OCI-LY1 (cell line): Measurements from ENCODE around the gene TTC17.

Experiments used
- H2AFZ ChIP-seq: fragments of 200-600 bp; sonication (generic), shearing (Covaris generic); 2 replicates; pipeline ENCODE4 v1.6.0; 2014; ENCODE audit warnings: antibody characterized with exemption, mild to moderate bottlenecking, low read length
- H3F3A ChIP-seq: fragments of 200-600 bp; sonication (generic), shearing (Covaris generic); 2 replicates; pipeline ENCODE4 v1.6.0; 2014; ENCODE audit warnings: mild to moderate bottlenecking, antibody characterized with exemption, low read length, moderate library complexity; ENCODE audit not compliant: insufficient read depth
- H3K27ac ChIP-seq: fragments of 200-600 bp; sonication (generic); 2 replicates; pipeline ENCODE4 v1.5.1; 2014; ENCODE audit warnings: low read length, mixed run types, mild to moderate bottlenecking, low read depth; ENCODE audit not compliant: poor library complexity, severe bottlenecking
- H3K27me3 ChIP-seq: fragments of 200-600 bp; sonication (generic); 2 replicates; pipeline ENCODE4 v1.6.0; 2014; ENCODE audit warnings: antibody characterized with exemption, mild to moderate bottlenecking, low read length, moderate library complexity; ENCODE audit not compliant: insufficient read depth
- H3K36me3 ChIP-seq: fragments of 200-600 bp; sonication (generic); 2 replicates; pipeline ENCODE4 v1.6.1; 2014; ENCODE audit warnings: mild to moderate bottlenecking, antibody characterized with exemption, low read length, moderate library complexity, mixed read lengths; ENCODE audit not compliant: insufficient read depth
- H3K4me1 ChIP-seq: fragments of 200-600 bp; sonication (generic); 2 replicates; pipeline ENCODE4 v1.5.1; 2014; ENCODE audit warnings: mild to moderate bottlenecking, low read length, moderate library complexity; ENCODE audit not compliant: insufficient read depth, severe bottlenecking
- H3K4me2 ChIP-seq: fragments of 200-600 bp; sonication (generic), shearing (Covaris generic); 2 replicates; pipeline ENCODE4 v1.6.1; 2014; ENCODE audit warnings: low read length
- H3K4me3 ChIP-seq: fragments of 200-600 bp; sonication (generic); 2 replicates; pipeline ENCODE4 v1.5.1; 2014; ENCODE audit warnings: low read length, low read depth, mild to moderate bottlenecking, mixed read lengths; ENCODE audit not compliant: poor library complexity, severe bottlenecking
- H3K79me2 ChIP-seq: fragments of 200-600 bp; shearing (Covaris generic); 2 replicates; pipeline ENCODE4 v1.6.1; 2016; ENCODE audit warnings: mixed run types, low read length, mixed read lengths; ENCODE audit not compliant: insufficient read depth
- H3K9ac ChIP-seq: fragments of 200-600 bp; sonication (generic), shearing (Covaris generic); 2 replicates; pipeline ENCODE4 v1.6.1; 2014; ENCODE audit warnings: mild to moderate bottlenecking, low read length, mixed read lengths
- H3K9me2 ChIP-seq: fragments of 200-600 bp; sonication (generic), shearing (Covaris generic); 2 replicates; pipeline ENCODE4 v1.6.1; 2014; ENCODE audit warnings: low read depth, mild to moderate bottlenecking, low read length, mixed read lengths
- H3K9me3 ChIP-seq: fragments of 200-600 bp; shearing (Covaris generic); 2 replicates; pipeline ENCODE4 v1.6.1; 2014; ENCODE audit warnings: low read length, mixed read lengths
- H4K20me1 ChIP-seq: fragments of 200-600 bp; sonication (generic), shearing (Covaris generic); 2 replicates; pipeline ENCODE4 v1.6.0; 2016; ENCODE audit warnings: mild to moderate bottlenecking, low read length; ENCODE audit not compliant: insufficient read depth
- EZH2 ChIP-seq: fragments of 200-600 bp; sonication (generic), shearing (Covaris generic); IDR thresholded peaks from 2 replicates; pipeline ENCODE4 v1.8.0; 2017; ENCODE audit warnings: borderline replicate concordance, mixed run types, mild to moderate bottlenecking, antibody characterized with exemption, low read length, moderate library complexity, mixed read lengths
- TF ChIP-seq, protein P1 (sequence below): fragments of 200-600 bp; sonication (generic), shearing (Covaris generic); IDR thresholded peaks from 2 replicates; pipeline ENCODE4 v1.5.1; 2017; ENCODE audit warnings: mild to moderate bottlenecking, antibody characterized with exemption, low read length, moderate library complexity, mixed read lengths

Gene TTC17

DNA sequence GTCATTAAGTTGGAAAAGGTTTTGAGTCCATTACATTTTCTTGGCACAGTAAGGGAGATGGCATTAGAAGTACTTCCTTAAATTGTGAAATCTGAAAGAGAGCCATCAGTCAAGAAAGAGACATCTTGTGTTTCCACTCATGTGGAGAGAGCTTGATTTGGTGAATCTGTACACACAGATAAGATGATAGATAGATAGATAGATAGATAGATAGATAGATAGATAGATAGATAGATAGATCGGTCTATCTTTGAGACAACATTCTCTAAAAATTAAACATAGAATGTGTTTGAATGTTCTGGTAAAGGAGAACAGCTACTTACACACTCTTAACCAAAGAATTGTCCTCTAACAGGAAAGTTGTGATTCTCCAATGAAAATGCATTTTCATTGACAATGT is 76.2 kb downstream of the TTC17 start:
- TF ChIP-seq, protein P1, sequence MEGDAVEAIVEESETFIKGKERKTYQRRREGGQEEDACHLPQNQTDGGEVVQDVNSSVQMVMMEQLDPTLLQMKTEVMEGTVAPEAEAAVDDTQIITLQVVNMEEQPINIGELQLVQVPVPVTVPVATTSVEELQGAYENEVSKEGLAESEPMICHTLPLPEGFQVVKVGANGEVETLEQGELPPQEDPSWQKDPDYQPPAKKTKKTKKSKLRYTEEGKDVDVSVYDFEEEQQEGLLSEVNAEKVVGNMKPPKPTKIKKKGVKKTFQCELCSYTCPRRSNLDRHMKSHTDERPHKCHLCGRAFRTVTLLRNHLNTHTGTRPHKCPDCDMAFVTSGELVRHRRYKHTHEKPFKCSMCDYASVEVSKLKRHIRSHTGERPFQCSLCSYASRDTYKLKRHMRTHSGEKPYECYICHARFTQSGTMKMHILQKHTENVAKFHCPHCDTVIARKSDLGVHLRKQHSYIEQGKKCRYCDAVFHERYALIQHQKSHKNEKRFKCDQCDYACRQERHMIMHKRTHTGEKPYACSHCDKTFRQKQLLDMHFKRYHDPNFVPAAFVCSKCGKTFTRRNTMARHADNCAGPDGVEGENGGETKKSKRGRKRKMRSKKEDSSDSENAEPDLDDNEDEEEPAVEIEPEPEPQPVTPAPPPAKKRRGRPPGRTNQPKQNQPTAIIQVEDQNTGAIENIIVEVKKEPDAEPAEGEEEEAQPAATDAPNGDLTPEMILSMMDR: no peak
- TF ChIP-seq EZH2: no peak
- peaks cover 25% of the 10 kb centered on the region; the same call in 1 of the 2 replicates for H3K36me3 ChIP-seq

DNA sequence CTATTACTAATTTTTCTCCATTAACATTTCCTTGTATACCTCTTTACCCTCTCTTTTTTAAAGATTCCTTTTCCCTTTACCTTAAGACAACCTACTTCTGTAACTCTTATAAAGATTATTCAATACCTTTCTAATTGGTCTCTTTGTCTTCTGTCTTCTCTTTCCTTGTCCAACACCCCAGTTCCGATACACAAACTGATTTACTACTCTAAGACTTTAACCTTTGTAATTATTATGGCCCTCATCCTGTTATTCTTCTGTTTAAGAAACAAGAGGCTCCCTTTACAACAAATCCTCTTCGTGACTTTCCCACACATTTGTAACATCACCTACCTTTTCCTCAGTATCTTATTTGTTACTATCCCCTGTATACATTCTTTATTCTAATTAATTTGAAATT is 81.8 kb downstream of the TTC17 start:
- H2AFZ ChIP-seq: no peak overlapping the region
- no peak overlapping the region for H3K4me2 ChIP-seq
- H3K4me3 ChIP-seq: no peak overlapping the region
- H3K4me1 ChIP-seq: no peaks in the 10 kb centered on the region
- no peaks in the 10 kb centered on the region for H3K9me2 ChIP-seq
- H3K27me3 ChIP-seq: no peaks in the 10 kb centered on the region
- H3F3A ChIP-seq: no peaks in the 10 kb centered on the region
- H4K20me1 ChIP-seq: no peaks in the 10 kb centered on the region
- no peaks in the 10 kb centered on the region for H3K9me3 ChIP-seq
- H3K79me2 ChIP-seq: no peaks in the 10 kb centered on the region
- TF ChIP-seq EZH2: no peak
- TF ChIP-seq, protein P1: no peak
- no peak overlapping the region for H3K9ac ChIP-seq
- H3K27ac ChIP-seq: no peak overlapping the region
- H3K36me3 ChIP-seq: peaks cover 66% of the 10 kb centered on the region

More for the DNA sequence above, 76.2 kb downstream of the TTC17 start:
- Histone ChIP-seq H3K27me3 (no peaks in the 10 kb centered on the region), H3K9me3 (no peaks in the 10 kb centered on the region), H3K4me2 (no peak overlapping the region), H4K20me1 (no peaks in the 10 kb centered on the region), H3K4me3 (no peak overlapping the region), H2AFZ (no peak overlapping the region), H3K27ac (no peak overlapping the region), H3F3A (no peaks in the 10 kb centered on the region), H3K9me2 (no peaks in the 10 kb centered on the region), H3K79me2 (no peaks in the 10 kb centered on the region), H3K4me1 (no peaks in the 10 kb centered on the region), H3K9ac (no peak overlapping the region)

DNA sequence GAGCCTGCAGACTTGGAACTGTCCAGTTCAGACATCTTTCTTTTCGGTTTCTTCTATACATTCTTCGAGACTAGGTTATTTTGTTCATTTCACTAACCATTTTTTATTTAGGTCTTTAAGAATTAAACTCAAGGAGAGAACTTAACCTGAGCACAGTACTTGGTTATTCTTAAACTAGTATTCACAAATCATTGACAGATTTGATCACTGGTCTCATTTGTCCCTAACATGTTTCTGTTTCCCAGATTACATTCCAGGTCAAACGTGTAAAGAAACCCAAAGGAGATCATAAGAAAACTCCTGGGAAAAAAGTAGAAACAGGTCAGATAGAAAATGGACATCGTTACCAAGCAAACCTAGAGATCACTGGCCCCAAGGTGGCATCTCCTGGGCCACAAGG is 85.1 kb downstream of the TTC17 start:
- Histone ChIP-seq H3K9ac (no peak overlapping the region), H3K27ac (no peak overlapping the region), H2AFZ (no peak overlapping the region), H3K9me2 (no peaks in the 10 kb centered on the region), H3K79me2 (no peaks in the 10 kb centered on the region), H3K36me3 (peaks cover 76% of the 10 kb centered on the region), H3K4me1 (no peaks in the 10 kb centered on the region), H3K4me2 (no peak overlapping the region), H3K9me3 (no peaks in the 10 kb centered on the region), H3F3A (no peaks in the 10 kb centered on the region), H3K4me3 (no peak overlapping the region), H3K27me3 (no peaks in the 10 kb centered on the region), H4K20me1 (no peaks in the 10 kb centered on the region)
- TF ChIP-seq EZH2: no peak
- TF ChIP-seq, protein P1: no peak
